HepG2 (cell line): ENCODE measurements around the gene SETD2. TPM values are rescaled to one million over a fixed set of nuclear protein-coding genes. Genes with fewer than 3 reads are reported as not detected.

Source experiments
- ARNT2 ChIP-seq: sonication (generic); formaldehyde crosslinking; IDR thresholded peaks from 2 replicates; pipeline ENCODE4 v1.8.0; 2022; ENCODE audit warnings: mild to moderate bottlenecking, low read depth, missing genetic modification reagents, moderate library complexity
- JUND ChIP-seq: sonication (generic); formaldehyde crosslinking; IDR thresholded peaks from 2 replicates; pipeline ENCODE4 v1.8.0; 2022; ENCODE audit warnings: mild to moderate bottlenecking, missing genetic modification reagents
- MBNL3 ChIP-seq: fragments of 250-450 bp; sonication (Bioruptor Pico); conservative IDR thresholded peaks from 2 replicates; pipeline ENCODE4 v1.8.0; 2022; ENCODE audit warnings: mild to moderate bottlenecking, inconsistent platforms
- MTF1 ChIP-seq: sonication (generic); formaldehyde crosslinking; IDR thresholded peaks from 2 replicates; pipeline ENCODE4 v1.5.0; 2020; ENCODE audit warnings: missing genetic modification reagents
- MXD3 ChIP-seq: IDR thresholded peaks from 2 replicates; pipeline ENCODE4 v1.6.1; 2016; ENCODE audit warnings: mild to moderate bottlenecking, missing biosample characterization, missing genetic modification reagents
- ONECUT2 ChIP-seq: sonication (generic); formaldehyde crosslinking; IDR thresholded peaks from 2 replicates; pipeline ENCODE4 v1.4.0; 2020; ENCODE audit warnings: missing genetic modification reagents
- PCBP1 ChIP-seq: fragments of 200-400 bp; formaldehyde crosslinking; IDR thresholded peaks from 2 replicates; pipeline ENCODE4 v1.6.1; 2017; ENCODE audit warnings: mild to moderate bottlenecking, low read depth, low read length, borderline replicate concordance
- REL ChIP-seq: sonication (generic); formaldehyde crosslinking; conservative IDR thresholded peaks from 2 replicates; pipeline ENCODE4 v1.8.0; 2022; ENCODE audit warnings: mild to moderate bottlenecking, missing genetic modification reagents, moderate library complexity
- RFX3 ChIP-seq: IDR thresholded peaks from 2 replicates; pipeline ENCODE4 v1.6.1; 2016; ENCODE audit warnings: missing biosample characterization, missing genetic modification reagents
- SALL1 ChIP-seq: sonication (generic); formaldehyde crosslinking; IDR thresholded peaks from 2 replicates; pipeline ENCODE4 v1.8.0; 2022; ENCODE audit warnings: mild to moderate bottlenecking, missing genetic modification reagents
- TERF1 ChIP-seq: sonication (generic); formaldehyde crosslinking; IDR thresholded peaks from 2 replicates; pipeline ENCODE4 v1.8.0; 2022; ENCODE audit warnings: mild to moderate bottlenecking, missing genetic modification reagents, moderate library complexity
- UBTF ChIP-seq: sonication (generic); formaldehyde crosslinking; IDR thresholded peaks from 2 replicates; pipeline ENCODE4 v1.4.0; 2020; ENCODE audit warnings: mild to moderate bottlenecking, missing genetic modification reagents
- ZC3H4 ChIP-seq: sonication (generic); formaldehyde crosslinking; IDR thresholded peaks from 2 replicates; pipeline ENCODE4 v1.4.0; 2020; ENCODE audit warnings: missing genetic modification reagents, borderline replicate concordance
- ZNF501 ChIP-seq: sonication (generic); formaldehyde crosslinking; IDR thresholded peaks from 2 replicates; pipeline ENCODE4 v1.5.1; 2020; ENCODE audit warnings: mild to moderate bottlenecking, moderate library complexity, missing genetic modification reagents
- ZNF552 ChIP-seq: sonication (generic); formaldehyde crosslinking; IDR thresholded peaks from 2 replicates; pipeline ENCODE4 v1.9.0; 2022; ENCODE audit warnings: missing genetic modification reagents, mild to moderate bottlenecking, borderline replicate concordance
- ZNF564 ChIP-seq: sonication (generic); formaldehyde crosslinking; IDR thresholded peaks from 2 replicates; pipeline ENCODE4 v1.8.1; 2023; ENCODE audit warnings: mild to moderate bottlenecking, missing genetic modification reagents
- ZNF605 ChIP-seq: sonication (generic); formaldehyde crosslinking; IDR thresholded peaks from 2 replicates; pipeline ENCODE4 v1.8.0; 2022; ENCODE audit warnings: mild to moderate bottlenecking, missing genetic modification reagents
- ZNF687 ChIP-seq: sonication (generic); formaldehyde crosslinking; IDR thresholded peaks from 2 replicates; pipeline ENCODE4 v1.5.1; 2020; ENCODE audit warnings: mild to moderate bottlenecking, missing genetic modification reagents, moderate library complexity
- ZNF747 ChIP-seq: sonication (generic); formaldehyde crosslinking; IDR thresholded peaks from 2 replicates; pipeline ENCODE4 v1.8.1; 2023; ENCODE audit warnings: missing genetic modification reagents, mild to moderate bottlenecking, borderline replicate concordance
- polyA plus RNA-seq, 8 experiments: library from polyadenylated mRNA; depleted of rRNA in 3 of 8; stranded (reverse) in 7 of 8; unstranded in 1 of 8; fragments of >200 nt; fragmentation: Illumina TruSeq in 4 of 8; extraction: Trizol in 4 of 8; gene quantifications; 2 replicates each; pipeline versions ENCODE4 v1.2.1 to v1.2.3, GENCODE V29; 2011 to 2016; ENCODE audit warnings: low read depth in 4 of 8, missing spikeins in 1 of 8, mixed read lengths in 1 of 8; ENCODE audit not compliant: insufficient read depth in 1 of 8
- total RNA-seq, 5 experiments: library from RNA; depleted of rRNA; stranded (reverse); fragments of >200 nt; fragmentation: Illumina TruSeq; extraction: Trizol; gene quantifications; 2 replicates each; pipeline ENCODE4 v1.2.3, GENCODE V29; 2016; ENCODE audit warnings: low read depth in 1 of 5
- TF ChIP-seq, protein P1 (sequence below): sonication (generic); formaldehyde crosslinking; IDR thresholded peaks from 2 replicates; pipeline ENCODE4 v1.5.0; 2020; ENCODE audit warnings: missing genetic modification reagents

The SETD2 gene
- total and polyA plus RNA-seq, 2 of the 13 experiments (the other 11 are each of a cell fraction or from before 2014, with no cell fraction given) = 14.2 to 24.2 TPM

- no peak for TF ChIP-seq MTF1 (CRISPR knock-in tag)
- TF ChIP-seq PCBP1 = no peak
- no peak for TF ChIP-seq ZNF605 (CRISPR knock-in tag)
- TF ChIP-seq, protein P1, sequence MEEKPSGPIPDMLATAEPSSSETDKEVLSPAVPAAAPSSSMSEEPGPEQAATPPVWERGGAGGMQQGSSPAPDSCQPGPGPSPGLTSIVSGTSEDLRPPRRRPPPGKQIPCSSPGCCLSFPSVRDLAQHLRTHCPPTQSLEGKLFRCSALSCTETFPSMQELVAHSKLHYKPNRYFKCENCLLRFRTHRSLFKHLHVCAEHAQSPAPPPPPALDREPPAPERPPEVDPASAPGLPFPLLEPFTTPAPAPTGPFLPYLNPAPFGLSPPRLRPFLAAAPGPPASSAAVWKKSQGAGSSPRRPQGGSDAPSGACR (CRISPR knock-in tag) = no peak
- TF ChIP-seq UBTF = peak; percentile 87
- peak; percentile 86 for TF ChIP-seq ZNF501 (CRISPR knock-in tag)
- no peak for TF ChIP-seq MBNL3 (CRISPR knock-in tag)
- 0 out of 2 replicates have a peak, but pooled peaks have one; percentile 15 for TF ChIP-seq ZNF564 (CRISPR knock-in tag)
- TF ChIP-seq SALL1 = peak; percentile 65
- TF ChIP-seq ONECUT2 (CRISPR knock-in tag) = no peak
- TF ChIP-seq ZNF552 (CRISPR knock-in tag) = no peak
- no peak for TF ChIP-seq ZC3H4 (CRISPR knock-in tag)
- no peak for TF ChIP-seq REL
- TF ChIP-seq JUND (CRISPR knock-in tag) = no peak
- peak; percentile 27; the same call in 1 of the 2 replicates for TF ChIP-seq MXD3 (CRISPR knock-in tag)
- TF ChIP-seq ZNF687 (CRISPR knock-in tag) = peak; percentile 89
- no peak for TF ChIP-seq RFX3 (CRISPR knock-in tag)
- TF ChIP-seq ZNF747 (CRISPR knock-in tag) = no peak; the same call in 1 of the 2 replicates
- TF ChIP-seq ARNT2 = 0 out of 2 replicates have a peak, but pooled peaks have one; percentile 48
- TF ChIP-seq TERF1 (CRISPR knock-in tag) = no peak
Observed at GRCh38 chr3:46978985-46979944, 184.6 kb downstream of the SETD2 start, which contains the start of gene NBEAL2 (continued).
